Endothelial cell (in vitro differentiated cells): ENCODE data around the gene TFR2. TPM values are rescaled to one million over a fixed set of nuclear protein-coding genes. Genes with fewer than 3 reads are reported as not detected.

Experiments used
- DNase-seq: peaks from one replicate; pipeline ENCODE4 v3.0.0; 2021; ENCODE audit warnings: low spot score
- H3K27ac Mint-ChIP-seq: one replicate; pipeline ENCODE4 v1.8.0; 2021; ENCODE audit warnings: mixed read lengths, inconsistent platforms; ENCODE audit not compliant: unreplicated experiment
- H3K27me3 Mint-ChIP-seq: one replicate; pipeline ENCODE4 v1.8.0; 2021; ENCODE audit warnings: mild to moderate bottlenecking, moderate library complexity, mixed read lengths, inconsistent platforms; ENCODE audit not compliant: unreplicated experiment
- H3K36me3 Mint-ChIP-seq: one replicate; pipeline ENCODE4 v1.8.0; 2021; ENCODE audit warnings: mild to moderate bottlenecking, low read depth, mixed read lengths, inconsistent platforms; ENCODE audit not compliant: unreplicated experiment
- H3K4me1 Mint-ChIP-seq: one replicate; pipeline ENCODE4 v1.8.0; 2021; ENCODE audit warnings: mild to moderate bottlenecking, mixed read lengths, inconsistent platforms; ENCODE audit not compliant: unreplicated experiment
- H3K4me3 Mint-ChIP-seq: one replicate; pipeline ENCODE4 v1.8.0; 2021; ENCODE audit warnings: mild to moderate bottlenecking, mixed read lengths, inconsistent platforms; ENCODE audit not compliant: unreplicated experiment
- H3K9me3 Mint-ChIP-seq: one replicate; pipeline ENCODE4 v1.8.0; 2021; ENCODE audit warnings: mixed read lengths, inconsistent platforms; ENCODE audit not compliant: unreplicated experiment
- CTCF ChIP-seq: fragments of 200-600 bp; sonication (generic); IDR thresholded peaks from one replicate; pipeline ENCODE4 v1.5.0; 2021; ENCODE audit warnings: antibody characterized with exemption; ENCODE audit not compliant: unreplicated experiment
- long read RNA-seq: library from polyadenylated mRNA; unstranded; transcript quantifications from one replicate; pipeline ENCODE4 v2.0.0, GENCODE V29; 2020; ENCODE audit not compliant: unreplicated experiment
- total RNA-seq: library from RNA; stranded (reverse); fragmentation: NEBNext Ultra II Directional; extraction: Animal tissue kit (Norgen Biotek cat#: 25700); gene quantifications from one replicate; pipeline ENCODE4 v1.2.1, GENCODE V29; 2021; ENCODE audit not compliant: unreplicated experiment

Gene TFR2
- 1.0 TPM for total RNA-seq
- long read RNA-seq: 0 reads

GRCh38 chr7:100641463-100641859 is at the start of gene TFR2:
Gene TFR2, minus strand, starts transcription at chr7:100641552. Its CDS starts 43 bp downstream, at chr7:100641509.
- Mint-ChIP-seq H3K9me3 (no peaks in the 10 kb centered on the region), H3K4me3 (no peak within 1 kb of the TSS), H3K4me1 (no peaks in the 10 kb centered on the region), H3K27ac (no peak within 1 kb of the TSS), H3K36me3 (no peaks in the 10 kb centered on the region), H3K27me3 (no peaks in the 10 kb centered on the region)
- no peak for TF ChIP-seq CTCF
- no peak for DNase-seq

GRCh38 chr7:100689230-100690135 is 48.1 kb upstream of the TFR2 start:
- peak overlapping the region; percentile 56 for H3K4me3 Mint-ChIP-seq

GRCh38 chr7:100688326-100688860 is 47.0 kb upstream of the TFR2 start:
- H3K27me3 Mint-ChIP-seq: peaks cover 11% of the 10 kb centered on the region
- no peak for DNase-seq
- H3K27ac Mint-ChIP-seq: peak overlapping the region; percentile 36
- H3K36me3 Mint-ChIP-seq: peaks cover 22% of the 10 kb centered on the region
- H3K4me3 Mint-ChIP-seq: peak overlapping the region; percentile 56
- TF ChIP-seq CTCF: no peak
- no peaks in the 10 kb centered on the region for H3K9me3 Mint-ChIP-seq
- peaks cover 17% of the 10 kb centered on the region for H3K4me1 Mint-ChIP-seq

More at GRCh38 chr7:100689230-100690135, 48.1 kb upstream of the TFR2 start:
- peak overlapping the region; percentile 36 for H3K27ac Mint-ChIP-seq
- peaks cover 22% of the 10 kb centered on the region for H3K36me3 Mint-ChIP-seq
- H3K9me3 Mint-ChIP-seq: no peaks in the 10 kb centered on the region
- TF ChIP-seq CTCF: no peak
- no peak for DNase-seq
- peaks cover 17% of the 10 kb centered on the region for H3K4me1 Mint-ChIP-seq
- peaks cover 11% of the 10 kb centered on the region for H3K27me3 Mint-ChIP-seq

- H3K36me3 Mint-ChIP-seq: peaks cover 17% of the 10 kb centered on the region
- no peak overlapping the region for H3K4me3 Mint-ChIP-seq
- DNase-seq: no peak
- peaks cover 6% of the 10 kb centered on the region for H3K27me3 Mint-ChIP-seq
- H3K27ac Mint-ChIP-seq: no peak overlapping the region
- H3K4me1 Mint-ChIP-seq: peaks cover 12% of the 10 kb centered on the region
- TF ChIP-seq CTCF: no peak
- H3K9me3 Mint-ChIP-seq: no peaks in the 10 kb centered on the region
Measured at GRCh38 chr7:100687751-100688300, 46.5 kb upstream of the TFR2 start.
